ENCODE data around the gene SCPEP1.

SCPEP1 gene

GRCh38 chr17:57001541-57001940, 23.6 kb downstream of the SCPEP1 start:
- peaks cover 19% of the 10 kb centered on the region for H3K4me1 Mint-ChIP-seq (ENCODE audit: low read depth)
- no peaks in the 10 kb centered on the region for H3K27me3 Mint-ChIP-seq
- no peaks in the 10 kb centered on the region for H3K9me3 Mint-ChIP-seq
- intact Hi-C loops (cut with micrococcal nuclease): no loop called here
- H3K36me3 Mint-ChIP-seq (ENCODE audit: low read depth): peaks cover 88% of the 10 kb centered on the region
- H3K27ac Mint-ChIP-seq: no peak overlapping the region
- no peak overlapping the region for H3K4me3 Mint-ChIP-seq

- intact Hi-C loops (cut with micrococcal nuclease): no loop called here
- Mint-ChIP-seq H3K4me1 (ENCODE audit: low read depth) (peaks cover 19% of the 10 kb centered on the region), H3K27ac (no peak overlapping the region), H3K27me3 (no peaks in the 10 kb centered on the region), H3K9me3 (no peaks in the 10 kb centered on the region), H3K36me3 (ENCODE audit: low read depth) (peaks cover 83% of the 10 kb centered on the region), H3K4me3 (no peak overlapping the region)
Measured at GRCh38 chr17:57002904-57003303, 25.0 kb downstream of the SCPEP1 start.

GRCh38 chr17:57004944-57005579, 27.1 kb downstream of the SCPEP1 start:
- Mint-ChIP-seq H3K27me3 (no peaks in the 10 kb centered on the region), H3K27ac (no peak overlapping the region), H3K36me3 (ENCODE audit: low read depth) (peaks cover 63% of the 10 kb centered on the region), H3K4me3 (no peak overlapping the region), H3K9me3 (no peaks in the 10 kb centered on the region), H3K4me1 (ENCODE audit: low read depth) (peaks cover 22% of the 10 kb centered on the region)
- intact Hi-C loops (cut with micrococcal nuclease): no loop called here

- H3K36me3 Mint-ChIP-seq (ENCODE audit: low read depth): peaks cover 55% of the 10 kb centered on the region
- H3K4me3 Mint-ChIP-seq: no peak overlapping the region
- no peaks in the 10 kb centered on the region for H3K9me3 Mint-ChIP-seq
- peaks cover 5% of the 10 kb centered on the region for H3K27me3 Mint-ChIP-seq
- intact Hi-C loops (cut with micrococcal nuclease): no loop called here
- peaks cover 24% of the 10 kb centered on the region for H3K4me1 Mint-ChIP-seq (ENCODE audit: low read depth)
- H3K27ac Mint-ChIP-seq: no peak overlapping the region
Measured at GRCh38 chr17:57006040-57006439, 28.1 kb downstream of the SCPEP1 start.

GRCh38 chr17:57008958-57009357, 31.0 kb downstream of the SCPEP1 start:
- H3K4me3 Mint-ChIP-seq: no peak overlapping the region
- peaks cover 12% of the 10 kb centered on the region for H3K27me3 Mint-ChIP-seq
- H3K4me1 Mint-ChIP-seq (ENCODE audit: low read depth): peaks cover 13% of the 10 kb centered on the region
- intact Hi-C loops (cut with micrococcal nuclease): no loop called here
- no peak overlapping the region for H3K27ac Mint-ChIP-seq
- H3K36me3 Mint-ChIP-seq (ENCODE audit: low read depth): peaks cover 26% of the 10 kb centered on the region
- no peaks in the 10 kb centered on the region for H3K9me3 Mint-ChIP-seq

GRCh38 chr17:57009737-57010445, 32.0 kb downstream of the SCPEP1 start:
- H3K4me3 Mint-ChIP-seq: no peak overlapping the region
- H3K27ac Mint-ChIP-seq: no peak overlapping the region
- intact Hi-C loops (cut with micrococcal nuclease): no loop called here

GRCh38 chr17:57010487-57010886, 32.6 kb downstream of the SCPEP1 start:
- Mint-ChIP-seq H3K4me1 (ENCODE audit: low read depth) (peaks cover 6% of the 10 kb centered on the region), H3K27me3 (peaks cover 12% of the 10 kb centered on the region), H3K4me3 (no peak overlapping the region), H3K9me3 (no peaks in the 10 kb centered on the region), H3K27ac (peak overlapping the region; percentile 11), H3K36me3 (ENCODE audit: low read depth) (peaks cover 16% of the 10 kb centered on the region)
- intact Hi-C loops (cut with micrococcal nuclease): no loop called here

More at GRCh38 chr17:57009737-57010445, 32.0 kb downstream of the SCPEP1 start:
- no peaks in the 10 kb centered on the region for H3K9me3 Mint-ChIP-seq
- peaks cover 21% of the 10 kb centered on the region for H3K36me3 Mint-ChIP-seq (ENCODE audit: low read depth)
- H3K4me1 Mint-ChIP-seq (ENCODE audit: low read depth): peaks cover 11% of the 10 kb centered on the region
- peaks cover 12% of the 10 kb centered on the region for H3K27me3 Mint-ChIP-seq

GRCh38 chr17:57011491-57012015, 33.6 kb downstream of the SCPEP1 start:
- no peak overlapping the region for H3K27ac Mint-ChIP-seq
- intact Hi-C loops (cut with micrococcal nuclease): no loop called here
- peaks cover 5% of the 10 kb centered on the region for H3K4me1 Mint-ChIP-seq (ENCODE audit: low read depth)

GRCh38 chr17:57016071-57016763, 38.3 kb downstream of the SCPEP1 start:
- intact Hi-C loops (cut with micrococcal nuclease): no loop called here
- Mint-ChIP-seq H3K27me3 (peaks cover 21% of the 10 kb centered on the region), H3K9me3 (no peaks in the 10 kb centered on the region), H3K4me1 (ENCODE audit: low read depth) (no peaks in the 10 kb centered on the region), H3K36me3 (ENCODE audit: low read depth) (no peaks in the 10 kb centered on the region), H3K27ac (no peak overlapping the region), H3K4me3 (no peak overlapping the region)

More at GRCh38 chr17:57011491-57012015, 33.6 kb downstream of the SCPEP1 start:
- peaks cover 12% of the 10 kb centered on the region for H3K27me3 Mint-ChIP-seq
- no peaks in the 10 kb centered on the region for H3K9me3 Mint-ChIP-seq
- no peak overlapping the region for H3K4me3 Mint-ChIP-seq
- H3K36me3 Mint-ChIP-seq (ENCODE audit: low read depth): peaks cover 8% of the 10 kb centered on the region

- H3K27me3 Mint-ChIP-seq: peaks cover 17% of the 10 kb centered on the region
- H3K9me3 Mint-ChIP-seq: no peaks in the 10 kb centered on the region
- H3K36me3 Mint-ChIP-seq (ENCODE audit: low read depth): no peaks in the 10 kb centered on the region
- no peak overlapping the region for H3K27ac Mint-ChIP-seq
- H3K4me1 Mint-ChIP-seq (ENCODE audit: low read depth): no peaks in the 10 kb centered on the region
- no peak overlapping the region for H3K4me3 Mint-ChIP-seq
- intact Hi-C loops (cut with micrococcal nuclease): no loop called here
Measured at GRCh38 chr17:57016764-57017116, 38.8 kb downstream of the SCPEP1 start.

GRCh38 chr17:57017625-57018024, 39.7 kb downstream of the SCPEP1 start:
- no peak overlapping the region for H3K4me3 Mint-ChIP-seq
- H3K27me3 Mint-ChIP-seq: peaks cover 15% of the 10 kb centered on the region
- no peaks in the 10 kb centered on the region for H3K9me3 Mint-ChIP-seq
- intact Hi-C loops (cut with micrococcal nuclease): no loop called here
- no peaks in the 10 kb centered on the region for H3K36me3 Mint-ChIP-seq (ENCODE audit: low read depth)
- no peaks in the 10 kb centered on the region for H3K4me1 Mint-ChIP-seq (ENCODE audit: low read depth)
- no peak overlapping the region for H3K27ac Mint-ChIP-seq

- Mint-ChIP-seq H3K4me3 (no peak overlapping the region), H3K27me3 (peaks cover 15% of the 10 kb centered on the region), H3K9me3 (no peaks in the 10 kb centered on the region), H3K27ac (no peak overlapping the region), H3K36me3 (ENCODE audit: low read depth) (no peaks in the 10 kb centered on the region), H3K4me1 (ENCODE audit: low read depth) (no peaks in the 10 kb centered on the region)
- intact Hi-C loops (cut with micrococcal nuclease): no loop called here
Measured at GRCh38 chr17:57020208-57020607, 42.3 kb downstream of the SCPEP1 start.

- no peak overlapping the region for H3K4me3 Mint-ChIP-seq
- no peak overlapping the region for H3K27ac Mint-ChIP-seq
- H3K27me3 Mint-ChIP-seq: peaks cover 15% of the 10 kb centered on the region
- intact Hi-C loops (cut with micrococcal nuclease): no loop called here
- no peaks in the 10 kb centered on the region for H3K9me3 Mint-ChIP-seq
- H3K4me1 Mint-ChIP-seq (ENCODE audit: low read depth): no peaks in the 10 kb centered on the region
- H3K36me3 Mint-ChIP-seq (ENCODE audit: low read depth): no peaks in the 10 kb centered on the region
Measured at GRCh38 chr17:57021226-57021940, 43.5 kb downstream of the SCPEP1 start.

- Mint-ChIP-seq H3K27me3 (peaks cover 6% of the 10 kb centered on the region), H3K27ac (no peak overlapping the region), H3K36me3 (ENCODE audit: low read depth) (no peaks in the 10 kb centered on the region), H3K4me3 (no peak overlapping the region), H3K9me3 (peaks cover 9% of the 10 kb centered on the region), H3K4me1 (ENCODE audit: low read depth) (no peaks in the 10 kb centered on the region)
- intact Hi-C loops (cut with micrococcal nuclease): no loop called here
Measured at GRCh38 chr17:57025876-57026275, 47.9 kb downstream of the SCPEP1 start.
